Liver (tissue), 9 donors: ENCODE data around the gene SCPEP1. TPM values are rescaled to one million over a fixed set of nuclear protein-coding genes. Genes with fewer than 3 reads are reported as not detected.

Experiments used
- DNase-seq: peaks from one replicate; pipeline ENCODE4 v3.0.0-alpha.2; 2017; ENCODE audit warnings: low spot score
- H3K27ac ChIP-seq, 2 donors: one replicate each; pipeline ENCODE4 v1.7.0; 2013; ENCODE audit warnings: inconsistent platforms in 2 of 2, low read length in 2 of 2, control low read depth in 1 of 2, low read depth in 1 of 2, mild to moderate bottlenecking in 1 of 2
- H3K27me3 ChIP-seq, 4 donors: one replicate each; pipeline versions ENCODE4 v1.6.1 to v1.7.0; 2013; ENCODE audit warnings: low read length in 3 of 4, inconsistent platforms in 1 of 4, mild to moderate bottlenecking in 1 of 4, moderate library complexity in 1 of 4; ENCODE audit not compliant: control insufficient read depth in 4 of 4, insufficient read depth in 4 of 4
- H3K36me3 ChIP-seq, 4 donors: one replicate each; pipeline versions ENCODE4 v1.6.1 to v1.7.0; 2013; ENCODE audit warnings: low read length in 3 of 4, mild to moderate bottlenecking in 3 of 4, low read depth in 1 of 4, moderate library complexity in 1 of 4; ENCODE audit not compliant: control insufficient read depth in 4 of 4, insufficient read depth in 3 of 4
- H3K4me1 ChIP-seq, 4 donors: one replicate each; pipeline versions ENCODE4 v1.6.1 to v1.7.0; 2013; ENCODE audit warnings: low read length in 3 of 4, mild to moderate bottlenecking in 3 of 4, moderate library complexity in 1 of 4; ENCODE audit not compliant: control insufficient read depth in 4 of 4, insufficient read depth in 4 of 4
- H3K4me3 ChIP-seq, 3 donors: one replicate each; pipeline versions ENCODE4 v1.6.1 to v1.7.0; 2013; ENCODE audit warnings: low read length in 3 of 3, control low read depth in 1 of 3, low read depth in 1 of 3, mild to moderate bottlenecking in 1 of 3
- H3K9ac ChIP-seq, 2 donors: one replicate each; pipeline ENCODE4 v1.7.0; 2013; ENCODE audit warnings: low read length in 2 of 2, mild to moderate bottlenecking in 2 of 2, moderate library complexity in 2 of 2, control low read depth in 1 of 2, low read depth in 1 of 2
- H3K9me3 ChIP-seq, 4 donors: one replicate each; pipeline versions ENCODE4 v1.6.1 to v1.7.0; 2013; ENCODE audit warnings: low read length in 3 of 4; ENCODE audit not compliant: control insufficient read depth in 4 of 4
- ATF3 ChIP-seq: IDR thresholded peaks from 2 replicates; pipeline ENCODE4 v1.6.1; 2016; ENCODE audit warnings: antibody characterized with exemption
- CTCF ChIP-seq: fragments of 150-350 bp; IDR thresholded peaks from 2 replicates; pipeline ENCODE4 v1.5.1; 2017; ENCODE audit warnings: improper control_type of control experiment, low read depth, low read length; ENCODE audit not compliant: missing input control
- EGR1 ChIP-seq, 2 donors: IDR thresholded peaks; 2 replicates each; pipeline ENCODE4 v1.6.1; 2016 to 2018; ENCODE audit warnings: antibody characterized with exemption in 2 of 2, low read depth in 2 of 2
- FOXA2 ChIP-seq: IDR thresholded peaks from 2 replicates; pipeline ENCODE4 v1.6.1; 2016; ENCODE audit warnings: antibody characterized with exemption
- GABPA ChIP-seq, 2 donors: IDR thresholded peaks in 1 of 2; conservative IDR thresholded peaks in 1 of 2; 2 replicates each; pipeline ENCODE4 v1.6.1; 2016; ENCODE audit warnings: antibody characterized with exemption in 2 of 2, mild to moderate bottlenecking in 1 of 2, moderate library complexity in 1 of 2
- HNF4A ChIP-seq, 2 donors: conservative IDR thresholded peaks; 2 replicates each; pipeline ENCODE4 v1.6.1; 2016; ENCODE audit warnings: antibody characterized with exemption in 2 of 2, mild to moderate bottlenecking in 2 of 2
- JUND ChIP-seq, 2 donors: IDR thresholded peaks; 2 replicates each; pipeline ENCODE4 v1.6.1; 2016; ENCODE audit warnings: antibody characterized with exemption in 2 of 2
- NR2F2 ChIP-seq: IDR thresholded peaks from 2 replicates; pipeline ENCODE4 v1.6.1; 2016; ENCODE audit warnings: antibody characterized with exemption
- RAD21 ChIP-seq, 2 donors: IDR thresholded peaks; 2 replicates each; pipeline ENCODE4 v1.6.1; 2016; ENCODE audit warnings: antibody characterized with exemption in 2 of 2, mild to moderate bottlenecking in 2 of 2
- REST ChIP-seq: IDR thresholded peaks from 2 replicates; pipeline ENCODE4 v1.6.1; 2016; ENCODE audit warnings: antibody characterized with exemption, mild to moderate bottlenecking
- RXRA ChIP-seq, 2 donors: IDR thresholded peaks; 2 replicates each; pipeline ENCODE4 v1.6.1; 2017 to 2018; ENCODE audit warnings: antibody characterized with exemption in 2 of 2, mild to moderate bottlenecking in 1 of 2
- TAF1 ChIP-seq: conservative IDR thresholded peaks from 2 replicates; pipeline ENCODE4 v1.6.1; 2016; ENCODE audit warnings: antibody characterized with exemption, mild to moderate bottlenecking
- ZBTB33 ChIP-seq: IDR thresholded peaks from 2 replicates; pipeline ENCODE4 v1.6.1; 2016; ENCODE audit warnings: antibody characterized with exemption
- WGBS: extraction: QIAGEN DNeasy Blood & Tissue Kit; methylation state at CpG from one replicate; pipeline ENCODE4 v1.1.7; 2013; 5-methylcytosine and 5-hydroxymethylcytosine counted together
- polyA plus RNA-seq, 2 donors: library from polyadenylated mRNA; stranded (reverse) in 1 of 2; unstranded in 1 of 2; fragments of 200-250 nt in 1 of 2; fragments of >200 nt in 1 of 2; fragmentation: Nextera tagmentation in 1 of 2; extraction: Ambion mirVana in 1 of 2; gene quantifications; one replicate each; pipeline versions ENCODE4 v1.2.1 to v1.2.3, GENCODE V29; 2013 to 2015
- total RNA-seq, 2 donors: library from RNA; depleted of rRNA; stranded (reverse); fragments of >200 nt; gene quantifications; one replicate each; pipeline ENCODE4 v1.2.3, GENCODE V29; 2014
- donor health status: healthy.
- donor health status: healthy.
- donor health status: healthy.
- donor health status: healthy.
- donor health status: healthy.

SCPEP1 gene
- total and polyA plus RNA-seq, 4 donors: 15.7 to 29.3 (median 28.2) TPM

- no peak for TF ChIP-seq CTCF
Measured at GRCh38 chr17:56975656-56976055, 2.3 kb upstream of the SCPEP1 start (continued).

- H3K4me1 ChIP-seq: peaks cover 0 to 18% (median 13%) of the 10 kb centered on the region in 4 donors
Measured at GRCh38 chr17:56976941-56977608, 856 bp upstream of the SCPEP1 start.

DNA sequence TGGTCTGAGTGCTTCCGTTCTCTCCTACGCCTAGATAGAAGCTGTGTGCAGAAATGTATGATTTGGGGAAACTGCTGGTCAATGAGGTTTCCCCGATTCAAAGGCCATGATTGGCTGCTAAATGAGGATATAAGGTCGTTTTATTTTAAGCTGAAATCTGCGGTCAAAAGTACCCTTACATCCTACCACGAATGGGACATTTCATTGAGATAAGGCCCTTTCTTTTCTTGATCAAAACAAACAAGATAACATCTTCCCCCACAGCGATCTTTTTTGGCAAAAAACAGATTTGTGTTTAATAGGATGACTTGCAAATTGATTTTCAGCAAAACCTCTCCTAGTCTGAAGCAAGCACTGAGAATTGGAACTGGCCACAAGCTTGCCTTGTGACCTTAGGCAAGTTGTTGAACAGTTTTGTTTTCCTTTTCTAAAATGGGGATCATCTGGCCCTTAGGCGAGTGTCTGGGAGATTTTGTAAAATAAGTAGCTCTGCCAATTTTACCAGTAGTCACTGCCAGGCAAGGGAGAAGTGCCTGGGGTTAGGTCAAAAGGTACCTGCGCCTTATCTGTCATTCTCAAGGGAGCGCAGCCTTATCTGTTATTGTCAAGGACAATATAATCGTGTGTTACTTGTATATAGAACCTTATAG is 635 bp downstream of the SCPEP1 start:
- Histone ChIP-seq H3K4me1 (peaks cover 0 to 16% (median 11%) of the 10 kb centered on the region in 4 donors), H3K27me3 (no peaks in the 10 kb centered on the region), H3K27ac (peak overlapping the region; percentile 8 to 49), H3K4me3 (peak overlapping the region in 2 of 3 donors; percentile 69 to 73), H3K9me3 (no peaks in the 10 kb centered on the region), H3K36me3 (no peaks in the 10 kb centered on the region), H3K9ac (peak overlapping the region; percentile 1 to 45)
- TF ChIP-seq JUND (IDR thresholded peaks at IDR 0.05) (no peak), ATF3 (no peak), TAF1 (peak; percentile 2), RXRA (IDR thresholded peaks at IDR 0.05) (no peak)
- 25% methylated on average over 11 of the region's 11 CpGs for WGBS
- no peak for DNase-seq

More at GRCh38 chr17:56976941-56977608, 856 bp upstream of the SCPEP1 start:
- no peak for TF ChIP-seq RAD21 (IDR thresholded peaks at IDR 0.05)
- TF ChIP-seq NR2F2: no peak
- TF ChIP-seq EGR1 (IDR thresholded peaks at IDR 0.05; ENCODE audit: low read depth in 2 of 2): no peak
- Histone ChIP-seq H3K9ac (no peak overlapping the region), H3K9me3 (no peaks in the 10 kb centered on the region), H3K27me3 (no peaks in the 10 kb centered on the region), H3K27ac (no peak overlapping the region), H3K36me3 (no peaks in the 10 kb centered on the region), H3K4me3 (no peak overlapping the region)
- 62% methylated on average over 11 of the region's 11 CpGs for WGBS
- no peak for DNase-seq

DNA sequence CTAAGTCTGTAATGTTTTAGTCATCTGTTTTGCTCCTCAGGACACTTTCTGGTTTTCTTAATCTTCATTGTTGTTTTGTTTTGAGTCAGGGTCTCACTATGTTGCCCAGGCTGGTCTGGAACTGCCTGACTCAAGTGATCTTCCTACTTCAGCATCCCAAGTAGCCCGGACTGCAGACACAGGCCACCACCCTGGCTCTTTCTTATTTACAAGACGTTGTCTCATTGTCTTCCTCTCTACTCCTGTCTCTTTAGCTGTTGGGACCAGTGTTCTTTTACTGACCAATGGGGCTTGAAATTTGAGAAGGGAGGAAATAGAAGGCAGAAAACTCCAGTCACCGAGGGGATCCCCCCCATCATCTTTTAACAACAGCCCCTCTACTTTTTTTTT is 1.2 kb downstream of the SCPEP1 start:
- no peak for DNase-seq
- WGBS: 62% methylated on average over 3 of the region's 3 CpGs
- Histone ChIP-seq H3K36me3 (no peaks in the 10 kb centered on the region), H3K4me1 (peaks cover 0 to 16% (median 11%) of the 10 kb centered on the region in 4 donors), H3K9me3 (no peaks in the 10 kb centered on the region), H3K4me3 (no peak overlapping the region), H3K27ac (no peak overlapping the region), H3K9ac (peak overlapping the region in 1 of 2 donors; percentile 7), H3K27me3 (no peaks in the 10 kb centered on the region)
- TF ChIP-seq HNF4A (conservative IDR thresholded peaks at IDR 0.05) (no peak), CTCF (no peak), RAD21 (IDR thresholded peaks at IDR 0.05) (no peak), FOXA2 (no peak), EGR1 (IDR thresholded peaks at IDR 0.05; ENCODE audit: low read depth in 2 of 2) (no peak), TAF1 (no peak), ZBTB33 (no peak), REST (no peak), GABPA (IDR thresholded peaks at IDR 0.05 in 1 of 2, conservative IDR thresholded peaks at IDR 0.05 in 1 of 2) (no peak)
